CD8-positive, alpha-beta memory T cell (primary cell): ENCODE data around the gene SEC23IP. TPM values are rescaled to one million over a fixed set of nuclear protein-coding genes. Genes with fewer than 3 reads are reported as not detected.

ENCODE experiments used
- CTCF ChIA-PET: fragments of 350-600 bp; sonication (Branson Sonifier 250); formaldehyde crosslinking; loops from one replicate; lab custom pipeline; 2021; ENCODE audit warnings: antibody characterized with exemption; lab: Charles Lee
- POLR2A ChIA-PET: fragments of 350-600 bp; sonication (Branson Sonifier 250); formaldehyde crosslinking; loops from one replicate; lab custom pipeline; 2021; ENCODE audit warnings: antibody characterized with exemption; lab: Charles Lee
- DNase-seq, 5 donors: peaks; one replicate each; pipeline versions ENCODE4 v3.0.0 to v3.0.0-alpha.2; 2020 to 2022; ENCODE audit warnings: mixed read lengths in 1 of 5
- H3K27ac ChIP-seq: one replicate; pipeline ENCODE4 v1.7.0; 2013; ENCODE audit warnings: low read depth, mild to moderate bottlenecking, low read length, moderate library complexity
- H3K27me3 ChIP-seq: 2 replicates; pipeline ENCODE4 v1.7.0; 2013; ENCODE audit warnings: low read length, mild to moderate bottlenecking; ENCODE audit not compliant: insufficient read depth, poor library complexity, severe bottlenecking
- H3K36me3 ChIP-seq: 2 replicates; pipeline ENCODE4 v1.7.0; 2013; ENCODE audit warnings: mild to moderate bottlenecking, low read length, moderate library complexity; ENCODE audit not compliant: insufficient read depth
- H3K4me1 ChIP-seq: 2 replicates; pipeline ENCODE4 v1.7.0; 2013; ENCODE audit warnings: mild to moderate bottlenecking, low read length, moderate library complexity; ENCODE audit not compliant: insufficient read depth
- H3K4me3 ChIP-seq: 2 replicates; pipeline ENCODE4 v1.7.0; 2013; ENCODE audit warnings: mild to moderate bottlenecking, low read length
- H3K9me3 ChIP-seq: 2 replicates; pipeline ENCODE4 v1.7.0; 2013; ENCODE audit warnings: mild to moderate bottlenecking, low read length
- H3K27ac Mint-ChIP-seq, 8 donors: one replicate each; pipeline ENCODE4 v1.8.0; 2020 to 2021; ENCODE audit warnings: mixed read lengths in 8 of 8, mild to moderate bottlenecking in 6 of 8, inconsistent platforms in 3 of 8, moderate library complexity in 3 of 8
- H3K27me3 Mint-ChIP-seq, 2 donors: one replicate each; pipeline ENCODE4 v1.8.0; 2020 to 2021; ENCODE audit warnings: mixed read lengths in 2 of 2, mild to moderate bottlenecking in 1 of 2, moderate library complexity in 1 of 2
- H3K36me3 Mint-ChIP-seq, 3 donors: one replicate each; pipeline ENCODE4 v1.8.0; 2020 to 2021; ENCODE audit warnings: mixed read lengths in 3 of 3, inconsistent platforms in 1 of 3, mild to moderate bottlenecking in 1 of 3
- H3K4me1 Mint-ChIP-seq, 3 donors: one replicate each; pipeline ENCODE4 v1.8.0; 2020 to 2021; ENCODE audit warnings: mixed read lengths in 3 of 3, inconsistent platforms in 1 of 3, mild to moderate bottlenecking in 1 of 3
- H3K4me3 Mint-ChIP-seq, 7 donors: one replicate each; pipeline ENCODE4 v1.8.0; 2020 to 2021; ENCODE audit warnings: mixed read lengths in 7 of 7, mild to moderate bottlenecking in 6 of 7, moderate library complexity in 4 of 7, inconsistent platforms in 2 of 7
- H3K9me3 Mint-ChIP-seq, 5 donors: one replicate each; pipeline ENCODE4 v1.8.0; 2020 to 2022; ENCODE audit warnings: mixed read lengths in 5 of 5, mild to moderate bottlenecking in 3 of 5, moderate library complexity in 2 of 5, inconsistent platforms in 1 of 5
- polyA plus RNA-seq: library from polyadenylated mRNA; unstranded; fragments of 300-500 nt; fragmentation: Illumina TruSeq; gene quantifications from one replicate; pipeline ENCODE4 v1.2.3, GENCODE V29; 2021
- total RNA-seq, 2 experiments: library from RNA; stranded (reverse); gene quantifications; one replicate each; pipeline ENCODE4 v1.2.3, GENCODE V29; 2021

SEC23IP gene
- total RNA-seq (10 to 100 TPM; 74.0 to 79.0 TPM), polyA plus RNA-seq (46.4 TPM)

GRCh38 chr10:119892188-119893065 lies at the start of gene SEC23IP:
Gene SEC23IP (plus strand): TSS chr10:119892730. CDS start chr10:119892783, 53 bp downstream.
- H3K27me3 ChIP-seq = no peaks in the 10 kb centered on the region
- peak within 1 kb of the TSS; percentile 91 to 100 (median 99) for H3K4me3 Mint-ChIP-seq
- H3K4me3 ChIP-seq = peak within 1 kb of the TSS; percentile 99
- peaks cover 50 to 52% (median 50%) of the 10 kb centered on the region in 3 donors for H3K4me1 Mint-ChIP-seq
- peaks cover 23% of the 10 kb centered on the region for H3K4me1 ChIP-seq
- ChIA-PET CTCF (interaction anchor here (0.6 to 1.1 kb wide), 2 partner anchors 20 to 127 kb away, joined by 3 to 12 read pairs; partner anchors contain the start of gene MCMBP), POLR2A (interaction anchor here (0.6 to 1.6 kb wide), 3 partner anchors 20 to 33 kb away, joined by 3 to 37 read pairs (median 3); partner anchors contain the start of gene MCMBP)
- H3K36me3 Mint-ChIP-seq = peaks cover 3 to 20% (median 3%) of the 10 kb centered on the region in 3 donors
- H3K9me3 ChIP-seq = no peaks in the 10 kb centered on the region
- H3K27ac Mint-ChIP-seq = peak within 1 kb of the TSS; percentile 84 to 100 (median 99)
- no peaks in the 10 kb centered on the region for H3K27me3 Mint-ChIP-seq
- H3K9me3 Mint-ChIP-seq = peaks cover 0 to 2% (median 0%) of the 10 kb centered on the region in 5 donors
- no peaks in the 10 kb centered on the region for H3K36me3 ChIP-seq
- DNase-seq = peak; percentile 82 to 93 (median 85)
- H3K27ac ChIP-seq = peak within 1 kb of the TSS; percentile 95

DNA sequence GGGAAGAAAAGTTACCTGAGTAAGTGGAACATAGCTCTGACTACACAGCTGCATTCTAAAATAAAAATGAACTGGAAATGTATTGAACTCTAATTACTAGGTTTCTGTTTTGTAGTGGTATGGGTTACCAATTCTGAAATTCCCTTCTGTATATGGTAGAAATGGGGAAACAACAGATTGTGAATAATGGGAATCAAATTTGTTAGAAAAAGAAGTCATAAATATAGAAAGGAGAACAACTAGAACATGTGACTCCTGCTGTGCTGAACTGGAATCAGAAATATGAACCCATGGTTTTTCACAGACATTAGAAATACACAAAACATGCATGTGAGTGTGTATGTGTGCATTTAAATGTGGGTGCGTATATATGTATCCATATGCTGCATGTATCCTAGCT lies 46.9 kb upstream of the SEC23IP start:
- no peak for DNase-seq
- Histone ChIP-seq H3K4me3 (no peak overlapping the region), H3K9me3 (no peaks in the 10 kb centered on the region), H3K36me3 (peaks cover 65% of the 10 kb centered on the region), H3K27me3 (no peaks in the 10 kb centered on the region), H3K4me1 (no peaks in the 10 kb centered on the region), H3K27ac (no peak overlapping the region)
- no peaks in the 10 kb centered on the region for H3K9me3 Mint-ChIP-seq
- ChIA-PET CTCF (no interaction called here), POLR2A (no interaction called here)
- H3K4me3 Mint-ChIP-seq = no peak overlapping the region
- no peak overlapping the region for H3K27ac Mint-ChIP-seq
- peaks cover 4 to 7% (median 4%) of the 10 kb centered on the region in 3 donors for H3K4me1 Mint-ChIP-seq
- peaks cover 28 to 92% (median 40%) of the 10 kb centered on the region in 3 donors for H3K36me3 Mint-ChIP-seq
- H3K27me3 Mint-ChIP-seq = no peaks in the 10 kb centered on the region

DNA sequence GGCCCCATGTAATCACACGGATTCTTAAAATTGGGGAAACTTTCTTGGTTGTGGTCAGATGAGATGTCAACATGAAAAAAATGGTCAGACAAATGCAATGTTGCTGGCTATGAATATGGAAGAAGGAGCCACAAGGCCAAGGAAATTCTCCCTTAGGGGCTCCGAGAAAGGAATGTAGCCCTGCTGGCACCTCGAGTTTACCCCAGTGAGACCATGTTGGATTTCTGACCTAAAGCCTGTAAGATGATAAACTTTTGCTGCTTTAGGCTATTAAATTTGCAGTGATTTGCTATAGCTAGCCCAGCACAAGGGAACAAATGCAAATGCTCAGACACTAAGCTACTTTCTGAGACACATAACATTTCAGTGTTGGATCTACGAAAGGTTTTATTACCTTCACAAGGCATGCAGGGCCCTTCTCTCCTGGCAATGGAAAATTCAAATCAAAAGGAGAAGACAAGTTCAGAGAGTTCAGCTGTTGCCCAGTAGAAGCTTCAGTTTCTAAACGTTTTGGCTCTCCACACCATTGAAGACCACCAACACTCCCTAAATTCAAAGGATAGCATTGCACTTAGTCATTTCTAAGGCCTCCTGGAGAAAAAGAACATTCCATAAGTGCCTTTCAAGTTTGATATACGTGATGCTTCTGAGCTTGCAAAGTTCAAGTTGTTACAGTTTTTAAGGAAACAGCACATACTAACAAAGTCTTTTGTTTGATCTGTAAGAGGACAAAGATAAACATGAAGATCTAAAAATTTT lies 43.3 kb upstream of the SEC23IP start:
- no peak overlapping the region for H3K4me3 ChIP-seq
- peak overlapping the region in 1 of 8 donors; percentile 15 for H3K27ac Mint-ChIP-seq
- peaks cover 0 to 5% (median 4%) of the 10 kb centered on the region in 3 donors for H3K4me1 Mint-ChIP-seq
- H3K27me3 ChIP-seq = no peaks in the 10 kb centered on the region
- ChIA-PET CTCF (interaction anchor here (1.0 to 1.2 kb wide), 2 partner anchors 10 to 99 kb away, joined by 3 to 5 read pairs; no protein-coding TSS in a partner anchor), POLR2A (no interaction called here)
- no peaks in the 10 kb centered on the region for H3K9me3 Mint-ChIP-seq
- no peaks in the 10 kb centered on the region for H3K4me1 ChIP-seq
- no peak for DNase-seq
- H3K4me3 Mint-ChIP-seq = peak overlapping the region in 1 of 7 donors; percentile 12
- peaks cover 48% of the 10 kb centered on the region for H3K36me3 ChIP-seq
- no peaks in the 10 kb centered on the region for H3K27me3 Mint-ChIP-seq
- H3K27ac ChIP-seq = no peak overlapping the region
- H3K9me3 ChIP-seq = no peaks in the 10 kb centered on the region
- H3K36me3 Mint-ChIP-seq = peaks cover 20 to 82% (median 23%) of the 10 kb centered on the region in 3 donors

GRCh38 chr10:119849944-119850343 lies 42.6 kb upstream of the SEC23IP start:
- Histone ChIP-seq H3K27ac (no peak overlapping the region), H3K9me3 (no peaks in the 10 kb centered on the region), H3K36me3 (peaks cover 41% of the 10 kb centered on the region), H3K4me1 (no peaks in the 10 kb centered on the region), H3K4me3 (no peak overlapping the region), H3K27me3 (no peaks in the 10 kb centered on the region)
- Mint-ChIP-seq H3K27me3 (no peaks in the 10 kb centered on the region), H3K27ac (peak overlapping the region in 2 of 8 donors; percentile 19 to 39), H3K4me1 (peaks cover 0 to 5% (median 4%) of the 10 kb centered on the region in 3 donors), H3K4me3 (no peak overlapping the region), H3K9me3 (no peaks in the 10 kb centered on the region), H3K36me3 (peaks cover 19 to 76% (median 20%) of the 10 kb centered on the region in 3 donors)
- POLR2A ChIA-PET = no interaction called here
- CTCF ChIA-PET = interaction anchor here (1.0 to 1.2 kb wide), 2 partner anchors 10 to 99 kb away, joined by 3 to 5 read pairs; no protein-coding TSS in a partner anchor
- no peak for DNase-seq

- no peak for DNase-seq
- H3K36me3 ChIP-seq = peaks cover 40% of the 10 kb centered on the region
- Mint-ChIP-seq H3K9me3 (no peaks in the 10 kb centered on the region), H3K4me1 (peaks cover 2 to 4% (median 3%) of the 10 kb centered on the region in 3 donors), H3K27me3 (no peaks in the 10 kb centered on the region), H3K27ac (peak overlapping the region in 1 of 8 donors; percentile 48), H3K4me3 (no peak overlapping the region), H3K36me3 (peaks cover 19 to 72% (median 19%) of the 10 kb centered on the region in 3 donors)
- H3K4me3 ChIP-seq = no peak overlapping the region
- no peaks in the 10 kb centered on the region for H3K9me3 ChIP-seq
- H3K27ac ChIP-seq = no peak overlapping the region
- ChIA-PET POLR2A (no interaction called here), CTCF (no interaction called here)
- no peaks in the 10 kb centered on the region for H3K4me1 ChIP-seq
- no peaks in the 10 kb centered on the region for H3K27me3 ChIP-seq
Measured at GRCh38 chr10:119852277-119852676, 40.3 kb upstream of the SEC23IP start.

DNA sequence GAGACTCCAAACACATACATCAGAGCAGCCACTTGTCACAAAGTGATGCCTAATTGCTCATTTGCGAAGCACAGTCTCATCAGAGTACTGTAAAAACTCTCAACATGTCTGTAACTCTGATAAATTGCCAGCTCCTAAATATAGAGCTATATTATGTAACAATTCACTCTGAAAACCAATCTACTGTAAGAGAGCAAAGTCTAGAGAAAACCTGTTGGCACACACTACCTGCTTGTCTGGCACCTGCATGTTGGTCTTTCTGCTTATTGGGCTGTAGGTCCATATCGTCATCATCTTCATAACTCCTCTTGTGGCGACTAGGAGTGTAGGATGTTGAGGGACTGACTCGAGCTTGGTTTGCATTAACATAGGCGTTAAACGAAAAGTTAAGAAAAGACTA lies 39.7 kb upstream of the SEC23IP start:
- Histone ChIP-seq H3K9me3 (no peaks in the 10 kb centered on the region), H3K4me1 (no peaks in the 10 kb centered on the region), H3K36me3 (peaks cover 40% of the 10 kb centered on the region), H3K27me3 (no peaks in the 10 kb centered on the region), H3K27ac (no peak overlapping the region), H3K4me3 (no peak overlapping the region)
- Mint-ChIP-seq H3K4me3 (no peak overlapping the region), H3K4me1 (peaks cover 2 to 4% (median 3%) of the 10 kb centered on the region in 3 donors), H3K9me3 (no peaks in the 10 kb centered on the region), H3K27ac (peak overlapping the region in 3 of 8 donors; percentile 14 to 71 (median 68)), H3K27me3 (no peaks in the 10 kb centered on the region), H3K36me3 (peaks cover 18 to 71% (median 19%) of the 10 kb centered on the region in 3 donors)
- POLR2A ChIA-PET = no interaction called here
- DNase-seq = no peak
- CTCF ChIA-PET = no interaction called here

- DNase-seq = no peak
- H3K36me3 Mint-ChIP-seq = peaks cover 15 to 68% (median 19%) of the 10 kb centered on the region in 3 donors
- Histone ChIP-seq H3K4me1 (no peaks in the 10 kb centered on the region), H3K4me3 (no peak overlapping the region), H3K9me3 (no peaks in the 10 kb centered on the region), H3K27ac (no peak overlapping the region), H3K36me3 (peaks cover 47% of the 10 kb centered on the region), H3K27me3 (no peaks in the 10 kb centered on the region)
- CTCF ChIA-PET = no interaction called here
- no peaks in the 10 kb centered on the region for H3K9me3 Mint-ChIP-seq
- H3K27ac Mint-ChIP-seq = peak overlapping the region in 2 of 8 donors; percentile 68 to 80
- POLR2A ChIA-PET = no interaction called here
- H3K4me1 Mint-ChIP-seq = peaks cover 2 to 4% (median 3%) of the 10 kb centered on the region in 3 donors
- H3K27me3 Mint-ChIP-seq = no peaks in the 10 kb centered on the region
- H3K4me3 Mint-ChIP-seq = no peak overlapping the region
Measured at GRCh38 chr10:119853574-119853973, 39.0 kb upstream of the SEC23IP start.
